Activated naive CD8-positive, alpha-beta T cell treated with anti-CD3 and anti-CD28 coated beads, Interleukin-2, amount 10 ng/mL, durations not matched to agents 7 days and 5 days (primary cell): ENCODE results near the gene ALDOB. TPM values are rescaled to one million over a fixed set of nuclear protein-coding genes. Genes with fewer than 3 reads are reported as not detected.

ENCODE experiments used
- ATAC-seq: fragments of 150-1000 bp; cut with Tn5 transposase; one replicate; pipeline ENCODE4 v1.10.0; 2021; ENCODE audit warnings: low read depth, moderate library complexity
- POLR2A ChIA-PET: fragments of 350-600 bp; sonication (Branson Sonifier 250); formaldehyde crosslinking; loops from one replicate; lab custom pipeline; 2021; ENCODE audit warnings: antibody characterized with exemption; lab: Charles Lee
- DNase-seq: peaks from one replicate; pipeline ENCODE4 v3.0.0; 2021
- H3K27ac Mint-ChIP-seq: one replicate; pipeline ENCODE4 v1.8.0; 2022; ENCODE audit warnings: mild to moderate bottlenecking, mixed read lengths
- H3K27me3 Mint-ChIP-seq: one replicate; pipeline ENCODE4 v1.8.0; 2022; ENCODE audit warnings: mild to moderate bottlenecking, moderate library complexity, mixed read lengths
- H3K36me3 Mint-ChIP-seq: one replicate; pipeline ENCODE4 v1.8.0; 2021; ENCODE audit warnings: mild to moderate bottlenecking, mixed read lengths
- H3K4me1 Mint-ChIP-seq: one replicate; pipeline ENCODE4 v1.8.0; 2021; ENCODE audit warnings: mixed read lengths
- H3K4me3 Mint-ChIP-seq: one replicate; pipeline ENCODE4 v1.8.0; 2022; ENCODE audit warnings: mild to moderate bottlenecking, moderate library complexity, mixed read lengths
- H3K9me3 Mint-ChIP-seq: one replicate; pipeline ENCODE4 v1.8.0; 2021; ENCODE audit warnings: mixed read lengths
- total RNA-seq, 2 experiments: library from RNA; stranded (reverse); gene quantifications; one replicate each; pipeline ENCODE4 v1.2.3, GENCODE V29; 2021

The ALDOB gene
- total RNA-seq, 2 experiments from 2014 or later, result not detected

GRCh38 chr9:101429736-101430135 is 5.8 kb downstream of the ALDOB start:
- no peak overlapping the region for H3K27ac Mint-ChIP-seq
- POLR2A ChIA-PET, result no interaction called here
- H3K4me3 Mint-ChIP-seq, result no peak overlapping the region
- H3K27me3 Mint-ChIP-seq, result no peaks in the 10 kb centered on the region
- peaks cover 2% of the 10 kb centered on the region for H3K9me3 Mint-ChIP-seq
- H3K36me3 Mint-ChIP-seq, result no peaks in the 10 kb centered on the region
- DNase-seq, result no peak
- no peaks in the 10 kb centered on the region for H3K4me1 Mint-ChIP-seq
- ATAC-seq, result no peak

- ATAC-seq (no peak), DNase-seq (no peak)
- Mint-ChIP-seq H3K4me3 (no peak overlapping the region), H3K27me3 (no peaks in the 10 kb centered on the region), H3K27ac (no peak overlapping the region), H3K4me1 (no peaks in the 10 kb centered on the region), H3K36me3 (no peaks in the 10 kb centered on the region), H3K9me3 (peaks cover 4% of the 10 kb centered on the region)
- POLR2A ChIA-PET, result no interaction called here
Observed at GRCh38 chr9:101428909-101429308, 6.7 kb downstream of the ALDOB start.

GRCh38 chr9:101427957-101428655 is 7.5 kb downstream of the ALDOB start:
- POLR2A ChIA-PET, result no interaction called here

GRCh38 chr9:101427358-101427757 is 8.2 kb downstream of the ALDOB start:
- Mint-ChIP-seq H3K9me3 (peaks cover 8% of the 10 kb centered on the region), H3K4me1 (no peaks in the 10 kb centered on the region), H3K4me3 (no peak overlapping the region), H3K27ac (no peak overlapping the region), H3K27me3 (no peaks in the 10 kb centered on the region), H3K36me3 (no peaks in the 10 kb centered on the region)
- no peak for DNase-seq
- POLR2A ChIA-PET, result no interaction called here
- ATAC-seq, result no peak

More at GRCh38 chr9:101427957-101428655, 7.5 kb downstream of the ALDOB start:
- Mint-ChIP-seq H3K27me3 (no peaks in the 10 kb centered on the region), H3K9me3 (peaks cover 8% of the 10 kb centered on the region), H3K27ac (no peak overlapping the region), H3K36me3 (no peaks in the 10 kb centered on the region), H3K4me3 (no peak overlapping the region), H3K4me1 (no peaks in the 10 kb centered on the region)
- no peak for DNase-seq
- ATAC-seq, result no peak

- Mint-ChIP-seq H3K4me1 (no peaks in the 10 kb centered on the region), H3K27ac (no peak overlapping the region), H3K9me3 (peaks cover 22% of the 10 kb centered on the region), H3K27me3 (no peaks in the 10 kb centered on the region), H3K36me3 (peaks cover 5% of the 10 kb centered on the region), H3K4me3 (no peak overlapping the region)
- POLR2A ChIA-PET, result no interaction called here
- DNase-seq (no peak), ATAC-seq (no peak)
Observed at GRCh38 chr9:101421653-101422065, 13.9 kb downstream of the ALDOB start.

GRCh38 chr9:101419863-101420262 is 15.7 kb downstream of the ALDOB start:
- POLR2A ChIA-PET, result no interaction called here
- Mint-ChIP-seq H3K9me3 (peaks cover 25% of the 10 kb centered on the region), H3K27me3 (no peaks in the 10 kb centered on the region), H3K4me3 (no peak overlapping the region), H3K4me1 (no peaks in the 10 kb centered on the region), H3K36me3 (peaks cover 5% of the 10 kb centered on the region), H3K27ac (no peak overlapping the region)
- DNase-seq (no peak), ATAC-seq (no peak)

GRCh38 chr9:101418518-101419430 is 16.8 kb downstream of the ALDOB start:
- Mint-ChIP-seq H3K9me3 (peaks cover 27% of the 10 kb centered on the region), H3K27ac (no peak overlapping the region), H3K36me3 (peaks cover 5% of the 10 kb centered on the region), H3K4me3 (no peak overlapping the region), H3K4me1 (no peaks in the 10 kb centered on the region), H3K27me3 (no peaks in the 10 kb centered on the region)
- DNase-seq, result no peak
- POLR2A ChIA-PET, result no interaction called here
- no peak for ATAC-seq

GRCh38 chr9:101417977-101418376 is 17.6 kb downstream of the ALDOB start:
- POLR2A ChIA-PET, result no interaction called here
- H3K4me1 Mint-ChIP-seq, result no peaks in the 10 kb centered on the region
- no peak for DNase-seq
- H3K4me3 Mint-ChIP-seq, result no peak overlapping the region
- ATAC-seq, result no peak
- H3K36me3 Mint-ChIP-seq, result peaks cover 11% of the 10 kb centered on the region
- H3K27me3 Mint-ChIP-seq, result no peaks in the 10 kb centered on the region
- H3K27ac Mint-ChIP-seq, result no peak overlapping the region
- peaks cover 29% of the 10 kb centered on the region for H3K9me3 Mint-ChIP-seq

- Mint-ChIP-seq H3K36me3 (peaks cover 14% of the 10 kb centered on the region), H3K27ac (no peak overlapping the region), H3K4me3 (no peak overlapping the region), H3K4me1 (no peaks in the 10 kb centered on the region), H3K9me3 (peaks cover 33% of the 10 kb centered on the region), H3K27me3 (no peaks in the 10 kb centered on the region)
- no peak for ATAC-seq
- POLR2A ChIA-PET, result no interaction called here
- DNase-seq, result no peak
Observed at GRCh38 chr9:101417389-101417788, 18.2 kb downstream of the ALDOB start.

GRCh38 chr9:101415578-101415977 is 20.0 kb downstream of the ALDOB start:
- no peak for ATAC-seq
- Mint-ChIP-seq H3K27ac (no peak overlapping the region), H3K36me3 (peaks cover 21% of the 10 kb centered on the region), H3K9me3 (peaks cover 38% of the 10 kb centered on the region), H3K27me3 (no peaks in the 10 kb centered on the region), H3K4me1 (no peaks in the 10 kb centered on the region), H3K4me3 (no peak overlapping the region)
- no peak for DNase-seq
- POLR2A ChIA-PET, result no interaction called here

- Mint-ChIP-seq H3K27ac (no peak overlapping the region), H3K27me3 (no peaks in the 10 kb centered on the region), H3K9me3 (peaks cover 38% of the 10 kb centered on the region), H3K4me1 (no peaks in the 10 kb centered on the region), H3K4me3 (no peak overlapping the region), H3K36me3 (peaks cover 21% of the 10 kb centered on the region)
- POLR2A ChIA-PET, result no interaction called here
- DNase-seq (no peak), ATAC-seq (no peak)
Observed at GRCh38 chr9:101414839-101415238, 20.7 kb downstream of the ALDOB start.

- H3K9me3 Mint-ChIP-seq, result peaks cover 53% of the 10 kb centered on the region
- DNase-seq, result no peak
- H3K4me1 Mint-ChIP-seq, result no peaks in the 10 kb centered on the region
- ATAC-seq, result no peak
- H3K4me3 Mint-ChIP-seq, result no peak overlapping the region
- H3K36me3 Mint-ChIP-seq, result peaks cover 72% of the 10 kb centered on the region
- POLR2A ChIA-PET, result interaction anchor here (2.7 kb wide), 1 partner anchor 10 kb away, joined by 13 read pairs; the partner anchor contains the start of genes MRPL50 and ZNF189
- H3K27me3 Mint-ChIP-seq, result no peaks in the 10 kb centered on the region
- no peak overlapping the region for H3K27ac Mint-ChIP-seq
Observed at GRCh38 chr9:101409079-101409477, 26.5 kb downstream of the ALDOB start.

GRCh38 chr9:101408374-101409078 is 27.0 kb downstream of the ALDOB start:
- Mint-ChIP-seq H3K4me3 (no peak overlapping the region), H3K27ac (no peak overlapping the region), H3K27me3 (no peaks in the 10 kb centered on the region), H3K36me3 (peaks cover 74% of the 10 kb centered on the region), H3K4me1 (no peaks in the 10 kb centered on the region), H3K9me3 (peaks cover 54% of the 10 kb centered on the region)
- no peak for DNase-seq
- POLR2A ChIA-PET, result interaction anchor here (2.7 kb wide), 1 partner anchor 10 kb away, joined by 13 read pairs; the partner anchor contains the start of genes MRPL50 and ZNF189
- ATAC-seq, result no peak
